IPS DF 6.9 (cell line): ENCODE data around the gene SLC35E2B.
A peak's percentile ranks its signal among the peaks of the same experiment; 100 is the strongest.
"Not testable (repeated sequence)": the region's sequence is repeated elsewhere in the genome, so short reads cannot be mapped to it uniquely, and the experiment has no call there.

Experiments used
- DNase-seq: peaks from one replicate; pipeline ENCODE4 v3.0.0-alpha.2; 2013; ENCODE audit warnings: low read depth, low spot score
- H3K27ac ChIP-seq: one replicate; pipeline ENCODE4 v1.5.1; 2013; ENCODE audit warnings: low read length, control low read depth
- H3K27me3 ChIP-seq: 2 replicates; pipeline ENCODE4 v1.6.1; 2013; ENCODE audit warnings: mild to moderate bottlenecking, low read length; ENCODE audit not compliant: control insufficient read depth, insufficient read depth
- H3K36me3 ChIP-seq: 2 replicates; pipeline ENCODE4 v1.6.1; 2013; ENCODE audit warnings: low read length; ENCODE audit not compliant: control insufficient read depth, insufficient read depth
- H3K4me1 ChIP-seq: 2 replicates; pipeline ENCODE4 v1.6.1; 2013; ENCODE audit warnings: low read length; ENCODE audit not compliant: control insufficient read depth, insufficient read depth
- H3K4me3 ChIP-seq: 2 replicates; pipeline ENCODE4 v1.5.1; 2013; ENCODE audit warnings: mild to moderate bottlenecking, low read length
- H3K9me3 ChIP-seq: 2 replicates; pipeline ENCODE4 v1.6.1; 2013; ENCODE audit warnings: low read length, inconsistent platforms; ENCODE audit not compliant: control insufficient read depth, insufficient read depth
- WGBS: extraction: QIAGEN DNeasy Blood & Tissue Kit; methylation state at CpG from one replicate; pipeline ENCODE4 v1.1.7; 2013; ENCODE audit warnings: mixed read lengths, missing lambda C conversion rate; ENCODE audit not compliant: insufficient read length, insufficient coverage; 5-methylcytosine and 5-hydroxymethylcytosine counted together

Gene SLC35E2B

GRCh38 chr1:1702506-1702905 lies 9.9 kb upstream of the SLC35E2B start:
- no CpG with 5 or more reads among the region's 18 CpGs for WGBS
- H3K27me3 ChIP-seq, DNase-seq: not testable (repeated sequence)

DNA sequence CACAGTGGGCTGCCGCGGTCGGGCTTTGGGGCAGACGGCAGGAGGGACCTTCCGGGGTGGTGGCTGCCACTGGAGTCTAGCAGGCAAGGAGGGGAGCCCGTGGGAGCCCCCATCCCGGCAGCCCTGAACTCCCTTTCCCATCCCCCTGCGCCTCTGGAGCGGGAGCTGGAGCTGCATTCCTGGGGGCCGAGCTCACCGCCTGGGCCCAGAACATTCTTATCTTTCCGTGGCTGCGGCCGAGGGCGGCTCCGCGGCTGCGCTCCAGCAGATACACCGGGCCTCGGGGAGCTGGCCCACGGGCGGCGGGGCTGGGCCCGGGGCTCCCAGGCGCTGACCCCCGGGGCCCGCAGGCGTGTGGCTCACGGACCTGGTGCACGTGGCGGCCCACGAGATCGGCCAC lies 8.0 kb upstream of the SLC35E2B start:
- no CpG with 5 or more reads among the region's 33 CpGs for WGBS
- H3K4me3 ChIP-seq, H3K4me1 ChIP-seq, DNase-seq, H3K27me3 ChIP-seq, H3K9me3 ChIP-seq, H3K27ac ChIP-seq, H3K36me3 ChIP-seq: not testable (repeated sequence)

More at GRCh38 chr1:1702506-1702905, 9.9 kb upstream of the SLC35E2B start:
- not testable (repeated sequence) for H3K4me3 ChIP-seq, H3K4me1 ChIP-seq, H3K36me3 ChIP-seq, H3K9me3 ChIP-seq, H3K27ac ChIP-seq

GRCh38 chr1:1700067-1700466 lies 7.5 kb upstream of the SLC35E2B start:
- WGBS, result no CpG with 5 or more reads among the region's 45 CpGs
- H3K27me3 ChIP-seq, H3K36me3 ChIP-seq, H3K27ac ChIP-seq, DNase-seq, H3K9me3 ChIP-seq, H3K4me1 ChIP-seq, H3K4me3 ChIP-seq: not testable (repeated sequence)

DNA sequence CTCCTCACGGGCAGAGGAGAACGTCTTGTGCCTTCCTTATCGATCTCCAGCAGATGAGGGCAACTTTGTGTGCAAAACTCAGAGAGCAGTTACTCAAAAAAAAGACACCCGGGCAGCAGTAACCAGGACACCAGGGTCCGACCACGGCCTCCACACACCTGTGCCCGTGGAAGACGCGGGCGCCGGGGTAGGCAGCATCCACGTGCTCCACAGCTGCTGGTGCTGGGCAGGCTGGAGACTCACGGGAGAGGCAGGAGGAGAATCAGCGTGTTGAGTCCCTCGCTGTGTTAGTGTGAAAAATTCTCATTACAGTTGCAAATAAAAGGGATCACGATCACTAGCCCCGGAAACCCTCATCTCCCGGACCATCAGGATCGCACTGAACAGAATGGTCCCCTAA lies 6.5 kb upstream of the SLC35E2B start:
- WGBS, result no CpG with 5 or more reads among the region's 19 CpGs
- not testable (repeated sequence) for H3K36me3 ChIP-seq, H3K27me3 ChIP-seq, DNase-seq, H3K4me3 ChIP-seq, H3K27ac ChIP-seq, H3K4me1 ChIP-seq, H3K9me3 ChIP-seq

DNA sequence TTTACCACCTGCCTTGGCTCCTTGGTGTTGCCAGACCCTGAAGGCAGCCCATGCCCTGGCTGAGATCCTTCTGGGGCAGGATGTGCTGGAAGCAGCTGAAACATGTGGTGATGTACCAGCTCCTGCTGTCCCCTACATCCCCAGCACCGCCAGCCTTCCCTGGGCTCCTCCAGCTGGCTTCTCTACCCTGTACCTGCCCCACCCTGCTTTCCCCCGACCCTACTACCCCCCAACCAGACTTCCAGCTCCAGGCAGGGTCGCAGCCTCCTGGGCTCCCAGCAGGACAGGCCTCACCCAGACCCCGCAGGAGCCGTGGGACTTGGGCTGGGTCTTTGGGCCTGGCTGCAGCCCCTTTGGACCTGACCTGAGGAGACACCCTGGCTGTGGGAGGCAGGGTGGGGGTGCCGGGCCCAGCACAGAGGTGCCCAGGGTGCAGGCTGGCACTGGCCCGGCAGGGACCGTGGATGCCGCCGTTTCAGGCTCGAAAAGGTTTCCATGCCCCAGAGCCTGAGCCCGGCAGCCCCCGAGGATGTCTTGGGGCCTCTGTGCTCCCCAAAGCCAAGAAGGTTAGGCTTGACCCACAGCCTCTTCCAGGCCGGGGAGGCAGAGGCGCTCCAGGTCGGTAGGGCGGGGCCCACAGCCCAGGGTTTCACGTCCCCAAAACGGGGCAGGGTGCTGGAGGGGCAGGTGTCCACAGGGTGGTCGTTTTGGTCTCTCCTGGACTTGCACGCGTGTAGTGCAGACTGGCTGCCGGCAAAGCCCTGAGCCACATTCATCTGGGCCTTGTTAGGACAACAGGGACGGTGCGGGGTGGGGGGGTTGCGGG lies 5.0 kb upstream of the SLC35E2B start:
- no CpG with 5 or more reads among the region's 26 CpGs for WGBS
- H3K9me3 ChIP-seq, H3K36me3 ChIP-seq, H3K27me3 ChIP-seq, H3K4me3 ChIP-seq, DNase-seq, H3K27ac ChIP-seq, H3K4me1 ChIP-seq: not testable (repeated sequence)

- H3K4me3 ChIP-seq, H3K36me3 ChIP-seq, H3K27ac ChIP-seq, H3K27me3 ChIP-seq, H3K9me3 ChIP-seq, DNase-seq, H3K4me1 ChIP-seq: not testable (repeated sequence)
- no CpG with 5 or more reads among the region's 23 CpGs for WGBS
These were observed 4.1 kb upstream of the SLC35E2B start for GRCh38 chr1:1696431-1697357.

- DNase-seq, H3K4me1 ChIP-seq, H3K27ac ChIP-seq, H3K9me3 ChIP-seq, H3K36me3 ChIP-seq, H3K27me3 ChIP-seq: not testable (repeated sequence)
- peak overlapping the region; percentile 53; the same call in 1 of the 2 replicates for H3K4me3 ChIP-seq
- WGBS, result no CpG with 5 or more reads among the region's 45 CpGs
These were observed 276 bp downstream of the SLC35E2B start for GRCh38 chr1:1692324-1692713.

DNA sequence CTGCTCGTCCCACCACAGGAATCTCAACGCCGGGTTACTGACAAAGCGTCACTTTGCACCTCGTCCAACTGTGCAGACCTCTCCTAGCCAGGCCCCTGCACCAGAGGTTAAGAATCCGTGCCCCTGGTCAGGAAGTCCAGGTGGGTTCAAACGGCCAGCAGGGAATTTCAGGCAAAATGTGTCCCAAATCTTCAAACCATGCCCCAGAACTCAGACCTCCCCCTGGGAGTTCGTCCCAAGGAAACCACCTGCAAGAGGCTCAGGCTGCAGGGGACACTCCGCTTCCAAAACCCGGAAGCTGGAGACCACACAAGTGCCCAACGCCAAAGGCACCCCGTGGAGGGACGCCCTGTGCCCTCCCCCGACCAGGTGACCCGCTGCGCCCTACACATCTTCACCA lies 1.2 kb downstream of the SLC35E2B start:
- no CpG with 5 or more reads among the region's 16 CpGs for WGBS
- not testable (repeated sequence) for H3K27me3 ChIP-seq, H3K9me3 ChIP-seq, H3K4me1 ChIP-seq, H3K27ac ChIP-seq, DNase-seq, H3K4me3 ChIP-seq, H3K36me3 ChIP-seq

DNA sequence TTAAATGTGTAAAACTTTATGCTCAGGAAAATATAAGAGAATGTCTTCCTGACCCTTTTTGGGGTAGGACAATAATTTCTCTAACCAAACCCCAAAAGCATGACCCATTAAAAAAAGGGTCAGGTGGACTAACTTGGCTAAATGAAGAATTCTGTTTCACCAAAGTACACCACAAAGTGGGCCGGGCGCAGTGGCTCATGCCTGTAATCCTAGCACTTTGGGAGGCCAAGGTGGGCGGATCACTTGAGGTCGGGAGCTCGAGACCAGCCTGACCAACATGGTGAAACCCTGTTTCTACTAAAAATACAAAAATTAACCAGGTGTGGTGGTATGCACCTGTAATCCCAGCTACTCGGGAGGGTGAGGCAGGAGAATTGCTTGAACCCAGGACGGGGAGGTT lies 3.1 kb downstream of the SLC35E2B start:
- H3K4me3 ChIP-seq, H3K27me3 ChIP-seq, H3K9me3 ChIP-seq, DNase-seq, H3K36me3 ChIP-seq, H3K4me1 ChIP-seq, H3K27ac ChIP-seq: not testable (repeated sequence)
- no CpG with 5 or more reads among the region's 7 CpGs for WGBS

DNA sequence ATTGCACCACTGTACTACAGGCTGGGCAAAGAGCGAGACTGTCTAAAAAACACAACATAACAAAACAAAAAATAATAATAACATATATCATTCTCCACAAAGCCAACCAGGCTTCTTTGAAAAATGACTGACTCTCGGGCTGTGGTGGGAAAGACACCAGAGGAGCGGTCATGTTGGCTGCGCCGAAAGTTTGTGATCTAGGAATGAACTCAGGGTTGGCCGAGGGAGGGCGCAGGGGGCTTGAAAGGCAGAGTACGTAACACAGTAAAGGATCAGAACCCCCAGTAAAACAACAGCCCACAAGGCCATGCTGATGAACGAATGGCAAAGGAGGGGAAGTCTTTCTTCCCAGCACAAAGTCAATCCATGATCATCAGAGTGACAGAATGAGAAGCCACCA lies 4.7 kb downstream of the SLC35E2B start:
- no peaks in the 10 kb centered on the region for H3K36me3 ChIP-seq
- H3K9me3 ChIP-seq, result no peaks in the 10 kb centered on the region
- no CpG with 5 or more reads among the region's 9 CpGs for WGBS
- no peak overlapping the region for H3K27ac ChIP-seq
- no peak overlapping the region for H3K4me3 ChIP-seq
- no peak for DNase-seq
- H3K27me3 ChIP-seq, result no peaks in the 10 kb centered on the region
- peaks cover 5% of the 10 kb centered on the region; the same call in 1 of the 2 replicates for H3K4me1 ChIP-seq
